Mucosa of rectum (tissue), 2 donors: Measurements from ENCODE around the gene CBS.
"Not testable (repeated sequence)": the region's sequence is repeated elsewhere in the genome, so short reads cannot be mapped to it uniquely, and the experiment has no call there.

Source experiments
- H3K27ac ChIP-seq, 2 donors: one replicate each; pipeline ENCODE4 v1.7.0; 2013; ENCODE audit warnings: inconsistent platforms in 2 of 2, low read depth in 2 of 2, low read length in 2 of 2
- H3K27me3 ChIP-seq, 2 donors: one replicate each; pipeline ENCODE4 v1.7.0; 2013; ENCODE audit warnings: low read length in 2 of 2; ENCODE audit not compliant: control insufficient read depth in 2 of 2, insufficient read depth in 2 of 2
- H3K36me3 ChIP-seq, 2 donors: one replicate each; pipeline ENCODE4 v1.7.0; 2013; ENCODE audit warnings: low read length in 2 of 2; ENCODE audit not compliant: control insufficient read depth in 2 of 2, insufficient read depth in 2 of 2
- H3K4me1 ChIP-seq, 2 donors: one replicate each; pipeline ENCODE4 v1.7.0; 2013; ENCODE audit warnings: low read length in 2 of 2, mild to moderate bottlenecking in 1 of 2; ENCODE audit not compliant: control insufficient read depth in 2 of 2, insufficient read depth in 2 of 2
- H3K4me3 ChIP-seq, 2 donors: one replicate each; pipeline ENCODE4 v1.7.0; 2013; ENCODE audit warnings: low read length in 2 of 2
- H3K9ac ChIP-seq, 2 donors: one replicate each; pipeline ENCODE4 v1.7.0; 2013; ENCODE audit warnings: low read length in 2 of 2, low read depth in 1 of 2, mild to moderate bottlenecking in 1 of 2
- H3K9me3 ChIP-seq, 2 donors: one replicate each; pipeline ENCODE4 v1.7.0; 2013; ENCODE audit warnings: low read length in 2 of 2; ENCODE audit not compliant: control insufficient read depth in 2 of 2
- donor health status: healthy.
- donor health status: Normal muscosa, but diverticular disease.

CBS gene

GRCh38 chr21:43101000-43101399 lies 25.4 kb upstream of the CBS start:
- not testable (repeated sequence) for H3K9me3 ChIP-seq, H3K4me1 ChIP-seq, H3K4me3 ChIP-seq, H3K27me3 ChIP-seq, H3K36me3 ChIP-seq, H3K27ac ChIP-seq, H3K9ac ChIP-seq

- not testable (repeated sequence) for H3K9me3 ChIP-seq, H3K4me1 ChIP-seq, H3K9ac ChIP-seq, H3K27ac ChIP-seq, H3K4me3 ChIP-seq, H3K36me3 ChIP-seq, H3K27me3 ChIP-seq
Observed at GRCh38 chr21:43091979-43092614, 16.5 kb upstream of the CBS start.

- H3K9me3 ChIP-seq, H3K36me3 ChIP-seq, H3K4me3 ChIP-seq, H3K4me1 ChIP-seq, H3K9ac ChIP-seq, H3K27me3 ChIP-seq, H3K27ac ChIP-seq: not testable (repeated sequence)
Observed at GRCh38 chr21:43090947-43091346, 15.3 kb upstream of the CBS start.

GRCh38 chr21:43089463-43089862 lies 13.8 kb upstream of the CBS start:
- H3K4me1 ChIP-seq, H3K27ac ChIP-seq, H3K27me3 ChIP-seq, H3K9me3 ChIP-seq, H3K36me3 ChIP-seq, H3K9ac ChIP-seq, H3K4me3 ChIP-seq: not testable (repeated sequence)

- not testable (repeated sequence) for H3K27me3 ChIP-seq, H3K9ac ChIP-seq, H3K4me3 ChIP-seq, H3K4me1 ChIP-seq, H3K9me3 ChIP-seq, H3K36me3 ChIP-seq, H3K27ac ChIP-seq
Observed at GRCh38 chr21:43082587-43083300, 7.1 kb upstream of the CBS start.

GRCh38 chr21:43076643-43077042 lies 1.0 kb upstream of the CBS start:
- H3K4me3 ChIP-seq, H3K9ac ChIP-seq, H3K27me3 ChIP-seq, H3K9me3 ChIP-seq, H3K36me3 ChIP-seq, H3K4me1 ChIP-seq, H3K27ac ChIP-seq: not testable (repeated sequence)

- not testable (repeated sequence) for H3K36me3 ChIP-seq, H3K27me3 ChIP-seq, H3K9me3 ChIP-seq, H3K4me1 ChIP-seq, H3K9ac ChIP-seq, H3K4me3 ChIP-seq, H3K27ac ChIP-seq
Observed at GRCh38 chr21:43076023-43076637, 495 bp upstream of the CBS start.

GRCh38 chr21:43074401-43075169 lies 1.1 kb downstream of the CBS start:
- not testable (repeated sequence) for H3K27me3 ChIP-seq, H3K36me3 ChIP-seq, H3K27ac ChIP-seq, H3K4me3 ChIP-seq, H3K4me1 ChIP-seq, H3K9me3 ChIP-seq, H3K9ac ChIP-seq

- H3K4me1 ChIP-seq, H3K9me3 ChIP-seq, H3K9ac ChIP-seq, H3K4me3 ChIP-seq, H3K36me3 ChIP-seq, H3K27ac ChIP-seq, H3K27me3 ChIP-seq: not testable (repeated sequence)
Observed at GRCh38 chr21:43072742-43073141, 2.9 kb downstream of the CBS start.

GRCh38 chr21:43069682-43070081 lies 6.0 kb downstream of the CBS start:
- H3K27me3 ChIP-seq, H3K4me1 ChIP-seq, H3K9me3 ChIP-seq, H3K9ac ChIP-seq, H3K36me3 ChIP-seq, H3K4me3 ChIP-seq, H3K27ac ChIP-seq: not testable (repeated sequence)
